Ascending aorta (tissue), 2 donors: ENCODE results near the gene SLC8B1. TPM values are rescaled to one million over a fixed set of nuclear protein-coding genes. Genes with fewer than 3 reads are reported as not detected.

ENCODE experiments used
- DNase-seq, 2 donors: peaks; one replicate each; pipeline ENCODE4 v3.0.0-alpha.2; 2019; ENCODE audit warnings: low spot score in 2 of 2
- H3K27ac ChIP-seq, 2 donors: fragments of 200-600 bp; sonication (generic); one replicate each; pipeline ENCODE4 v1.5.1; 2016 to 2017; ENCODE audit warnings: mild to moderate bottlenecking in 1 of 2
- H3K27me3 ChIP-seq: fragments of 200-600 bp; sonication (generic); one replicate; pipeline ENCODE4 v1.5.1; 2017
- H3K36me3 ChIP-seq, 2 donors: fragments of 200-600 bp; sonication (generic); one replicate each; pipeline ENCODE4 v1.5.1; 2016
- H3K4me1 ChIP-seq, 2 donors: fragments of 200-600 bp; sonication (generic); one replicate each; pipeline ENCODE4 v1.5.1; 2016 to 2017; ENCODE audit warnings: mild to moderate bottlenecking in 1 of 2
- H3K4me3 ChIP-seq, 2 donors: fragments of 200-600 bp; sonication (generic); one replicate each; pipeline ENCODE4 v1.5.1; 2016 to 2017; ENCODE audit warnings: mild to moderate bottlenecking in 1 of 2
- H3K9me3 ChIP-seq, 2 donors: fragments of 200-600 bp; sonication (generic); one replicate each; pipeline ENCODE4 v1.5.1; 2016
- intact Hi-C: fragments of 100-400 bp; cut with DNase I; formaldehyde crosslinking; loops from one replicate; pipeline ENCODE4 v1.15.1; 2023
- total RNA-seq: library from RNA; depleted of rRNA; stranded (reverse); fragments of >200 nt; gene quantifications from one replicate; pipeline ENCODE4 v1.1.0, GENCODE V29; 2016
- TF ChIP-seq, protein P1 (sequence below), 3 experiments: fragments of 200-600 bp in 2 of 3; fragments of 450-650 bp in 1 of 3; sonication (generic) in 2 of 3; IDR thresholded peaks; one replicate each; pipeline ENCODE4 v1.5.1; 2016 to 2019; ENCODE audit warnings: antibody characterized with exemption in 3 of 3, mild to moderate bottlenecking in 1 of 3, moderate library complexity in 1 of 3

The SLC8B1 gene
- total RNA-seq, 1 donor from 2014 or later: 114 TPM

DNA sequence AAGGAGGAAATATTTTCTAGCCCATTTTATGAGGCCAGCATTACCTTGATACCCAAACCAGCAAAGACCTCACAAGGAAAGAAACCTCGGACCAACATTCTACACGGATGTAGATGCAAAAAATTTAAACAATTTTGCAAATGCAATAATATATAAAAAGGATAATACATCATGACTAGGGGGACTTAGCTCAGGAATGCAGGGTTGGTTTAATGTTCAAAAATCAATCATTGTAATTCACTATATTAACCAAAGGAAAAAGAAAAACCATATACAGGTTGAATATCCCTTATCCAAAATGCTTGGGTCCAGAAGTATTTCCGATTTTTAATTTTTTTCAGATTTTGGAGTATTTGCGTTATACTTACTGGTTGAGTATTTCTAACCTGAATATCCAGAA, 80.6 kb downstream of the SLC8B1 start:
- intact Hi-C loops: no loop called here
- no peaks in the 10 kb centered on the region for H3K27me3 ChIP-seq
- no peak overlapping the region for H3K4me3 ChIP-seq
- no peak overlapping the region for H3K27ac ChIP-seq
- H3K36me3 ChIP-seq: peaks cover 13 to 31% of the 10 kb centered on the region in 2 donors
- H3K9me3 ChIP-seq: peaks cover 0 to 4% of the 10 kb centered on the region in 2 donors
- no peak for DNase-seq
- TF ChIP-seq, protein P1, sequence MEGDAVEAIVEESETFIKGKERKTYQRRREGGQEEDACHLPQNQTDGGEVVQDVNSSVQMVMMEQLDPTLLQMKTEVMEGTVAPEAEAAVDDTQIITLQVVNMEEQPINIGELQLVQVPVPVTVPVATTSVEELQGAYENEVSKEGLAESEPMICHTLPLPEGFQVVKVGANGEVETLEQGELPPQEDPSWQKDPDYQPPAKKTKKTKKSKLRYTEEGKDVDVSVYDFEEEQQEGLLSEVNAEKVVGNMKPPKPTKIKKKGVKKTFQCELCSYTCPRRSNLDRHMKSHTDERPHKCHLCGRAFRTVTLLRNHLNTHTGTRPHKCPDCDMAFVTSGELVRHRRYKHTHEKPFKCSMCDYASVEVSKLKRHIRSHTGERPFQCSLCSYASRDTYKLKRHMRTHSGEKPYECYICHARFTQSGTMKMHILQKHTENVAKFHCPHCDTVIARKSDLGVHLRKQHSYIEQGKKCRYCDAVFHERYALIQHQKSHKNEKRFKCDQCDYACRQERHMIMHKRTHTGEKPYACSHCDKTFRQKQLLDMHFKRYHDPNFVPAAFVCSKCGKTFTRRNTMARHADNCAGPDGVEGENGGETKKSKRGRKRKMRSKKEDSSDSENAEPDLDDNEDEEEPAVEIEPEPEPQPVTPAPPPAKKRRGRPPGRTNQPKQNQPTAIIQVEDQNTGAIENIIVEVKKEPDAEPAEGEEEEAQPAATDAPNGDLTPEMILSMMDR (IDR thresholded peaks at IDR 0.05): no peak
- peaks cover 0 to 12% of the 10 kb centered on the region in 2 donors for H3K4me1 ChIP-seq

DNA sequence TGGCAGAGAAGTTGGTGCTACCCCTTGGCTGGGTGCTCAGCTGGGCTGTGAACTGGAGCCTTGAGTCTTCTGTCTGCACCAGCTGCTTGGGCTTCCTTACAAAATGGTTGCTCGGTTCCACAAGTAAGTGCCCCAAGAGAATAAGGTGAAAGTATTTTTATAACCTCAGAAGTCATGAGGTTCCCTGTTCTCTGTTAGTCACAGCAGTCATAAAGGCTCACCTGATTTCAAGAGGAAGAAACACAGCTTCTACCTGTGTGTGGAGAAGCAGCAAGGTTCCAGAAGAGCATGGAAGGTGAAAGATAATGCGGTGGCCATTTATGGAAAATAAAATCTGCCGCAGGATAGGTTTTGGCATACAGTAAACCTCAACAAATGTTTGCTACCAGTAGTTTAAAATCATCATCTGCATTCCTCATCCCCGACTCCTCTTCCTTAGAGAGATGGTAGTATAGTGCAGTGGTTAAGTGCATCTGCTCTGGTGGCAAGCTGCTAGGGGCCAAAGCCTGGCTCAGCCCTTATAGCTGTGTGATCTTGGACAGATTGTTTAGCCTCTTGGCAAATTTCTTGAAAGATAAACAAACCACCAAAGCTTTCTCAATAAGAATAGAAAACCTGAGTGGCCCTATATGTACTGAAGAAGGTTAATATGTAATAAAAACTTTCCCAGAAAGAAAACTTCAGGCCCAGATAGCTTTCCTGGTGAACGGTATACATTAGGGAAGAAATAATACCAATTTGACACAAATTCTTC, 81.2 kb downstream of the SLC8B1 start:
- no peak for DNase-seq
- peaks cover 16 to 32% of the 10 kb centered on the region in 2 donors for H3K36me3 ChIP-seq
- H3K9me3 ChIP-seq: peaks cover 0 to 4% of the 10 kb centered on the region in 2 donors
- no peak overlapping the region for H3K27ac ChIP-seq
- TF ChIP-seq, protein P1 (IDR thresholded peaks at IDR 0.05): no peak
- H3K27me3 ChIP-seq: no peaks in the 10 kb centered on the region
- H3K4me3 ChIP-seq: no peak overlapping the region
- peaks cover 0 to 6% of the 10 kb centered on the region in 2 donors for H3K4me1 ChIP-seq
- intact Hi-C loops: no loop called here

DNA sequence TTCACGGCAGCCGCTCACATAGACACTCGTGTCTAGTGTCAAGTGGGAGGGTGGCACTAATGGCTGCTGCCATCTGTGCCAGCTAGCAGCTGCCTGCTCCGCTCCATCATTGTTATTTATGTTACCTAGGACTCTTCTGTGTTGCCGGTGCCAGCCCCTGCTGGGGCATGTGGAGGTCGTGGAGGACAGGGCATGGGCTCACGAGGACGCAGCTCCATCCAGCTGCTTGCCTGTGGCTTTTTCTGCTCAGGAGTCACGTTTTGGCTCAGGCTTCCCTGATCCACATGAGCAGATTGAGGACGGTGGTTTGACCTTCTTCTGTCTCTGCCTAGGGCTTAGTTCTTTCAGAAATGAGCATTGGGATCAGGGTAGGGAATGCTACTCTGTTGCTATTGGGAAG, 82.4 kb downstream of the SLC8B1 start:
- Histone ChIP-seq H3K4me1 (peaks cover 2 to 10% of the 10 kb centered on the region in 2 donors), H3K36me3 (peaks cover 16 to 32% of the 10 kb centered on the region in 2 donors), H3K27ac (no peak overlapping the region), H3K27me3 (no peaks in the 10 kb centered on the region), H3K4me3 (no peak overlapping the region), H3K9me3 (peaks cover 0 to 4% of the 10 kb centered on the region in 2 donors)
- intact Hi-C loops: no loop called here
- DNase-seq: no peak
- TF ChIP-seq, protein P1 (IDR thresholded peaks at IDR 0.05): no peak

DNA sequence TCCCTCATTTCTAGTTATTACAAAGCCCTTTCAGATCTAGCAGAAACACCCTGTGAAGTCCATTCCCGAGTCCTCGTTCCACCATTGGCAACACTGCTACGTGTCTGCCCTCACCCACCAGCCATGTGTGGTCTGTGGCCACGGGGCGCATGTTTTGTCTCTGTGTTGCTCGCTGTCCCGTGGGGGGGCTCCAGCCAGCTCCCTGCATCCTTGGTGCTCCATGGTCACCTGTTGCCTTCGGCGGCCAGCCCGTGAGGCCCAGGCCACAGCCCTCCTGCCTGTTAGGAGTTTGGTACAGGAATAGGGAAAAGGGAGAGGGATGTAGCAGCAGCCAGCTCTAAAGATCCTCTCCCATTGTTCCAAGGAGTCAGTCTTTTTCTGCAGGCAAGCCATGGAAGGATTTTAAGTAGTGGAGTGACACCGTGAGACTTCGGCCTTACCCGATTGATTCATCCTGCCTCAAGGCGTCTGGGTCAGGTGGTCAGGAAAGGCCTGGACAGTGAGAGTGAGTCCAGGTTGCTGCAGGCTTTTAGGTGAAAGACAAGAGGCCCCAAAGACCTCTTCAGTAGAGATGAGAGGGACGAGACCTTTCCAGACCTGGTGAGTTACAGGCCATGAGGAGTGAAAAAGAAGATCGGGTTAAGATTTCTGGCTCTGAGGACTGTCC, 83.4 kb downstream of the SLC8B1 start:
- H3K27ac ChIP-seq: no peak overlapping the region
- H3K36me3 ChIP-seq: peaks cover 16 to 32% of the 10 kb centered on the region in 2 donors
- no peak overlapping the region for H3K4me3 ChIP-seq
- H3K4me1 ChIP-seq: peaks cover 9 to 20% of the 10 kb centered on the region in 2 donors
- intact Hi-C loops: no loop called here
- no peak for DNase-seq
- no peaks in the 10 kb centered on the region for H3K27me3 ChIP-seq
- TF ChIP-seq, protein P1 (IDR thresholded peaks at IDR 0.05): no peak
- H3K9me3 ChIP-seq: peaks cover 0 to 4% of the 10 kb centered on the region in 2 donors

DNA sequence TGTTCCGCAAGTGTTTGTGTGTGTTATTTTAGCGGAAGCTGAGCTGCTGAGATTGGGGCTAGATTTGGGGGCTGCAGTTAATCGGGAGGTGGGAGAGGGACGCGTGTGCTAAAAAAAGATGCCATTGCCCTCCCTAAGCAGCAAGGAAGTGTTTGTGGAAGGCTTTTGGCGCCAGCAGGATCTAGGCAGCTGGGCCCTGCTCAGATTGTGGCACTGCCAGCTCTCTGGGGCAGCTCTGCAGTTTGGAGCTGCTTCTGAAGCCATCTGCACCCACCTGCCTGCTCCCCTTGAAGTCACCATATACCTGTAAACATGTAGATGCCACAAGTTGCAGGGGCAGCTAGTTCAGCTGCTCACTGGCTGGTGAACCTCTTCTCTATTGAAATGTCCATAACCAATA, 84.9 kb downstream of the SLC8B1 start:
- intact Hi-C loops: no loop called here
- H3K36me3 ChIP-seq: peaks cover 16 to 32% of the 10 kb centered on the region in 2 donors
- DNase-seq: no peak
- TF ChIP-seq, protein P1 (IDR thresholded peaks at IDR 0.05): no peak
- H3K9me3 ChIP-seq: peaks cover 0 to 4% of the 10 kb centered on the region in 2 donors
- H3K4me1 ChIP-seq: peaks cover 18 to 33% of the 10 kb centered on the region in 2 donors
- H3K27me3 ChIP-seq: no peaks in the 10 kb centered on the region
- H3K27ac ChIP-seq: peak overlapping the region; percentile 51 to 94
- H3K4me3 ChIP-seq: no peak overlapping the region
